ENCODE results near the gene PRR14. TPM values are rescaled to one million over a fixed set of nuclear protein-coding genes. Genes with fewer than 3 reads are reported as not detected.
"Not testable (repeated sequence)": the region's sequence is repeated elsewhere in the genome, so short reads cannot be mapped to it uniquely, and the experiment has no call there.

PRR14 gene
- total RNA-seq, 2 donors from 2014 or later, result 21.2 to 35.4 TPM

GRCh38 chr16:30633526-30633925 is 17.2 kb upstream of the PRR14 start:
- H3K36me3 Mint-ChIP-seq (ENCODE audit: low read depth), result no peaks in the 10 kb centered on the region
- H3K9me3 Mint-ChIP-seq, result no peaks in the 10 kb centered on the region
- peak overlapping the region; percentile 84 for H3K9ac ChIP-seq (ENCODE audit: extremely low read depth, low read length, poor library complexity, severe bottlenecking)
- H3K27me3 Mint-ChIP-seq (ENCODE audit: insufficient read depth), result peaks cover 9% of the 10 kb centered on the region
- no peak overlapping the region for H3K27ac Mint-ChIP-seq
- DNase-seq, result no peak
- H3K27me3 ChIP-seq (ENCODE audit: control insufficient read depth, insufficient read depth, low read length, poor library complexity, severe bottlenecking), result peaks cover 5% of the 10 kb centered on the region
- no peaks in the 10 kb centered on the region for H3K4me1 ChIP-seq (ENCODE audit: control insufficient read depth, insufficient read depth, low read length)
- no peaks in the 10 kb centered on the region for H3K36me3 ChIP-seq (ENCODE audit: control insufficient read depth, insufficient read depth, low read length)
- no peaks in the 10 kb centered on the region for H3K9me3 ChIP-seq (ENCODE audit: control insufficient read depth, low read length)
- H3K4me3 ChIP-seq (ENCODE audit: low read length), result peak overlapping the region; percentile 91
- WGBS, 2 experiments (ENCODE audit: insufficient coverage in 1 of 2, insufficient read length in 1 of 2), result 92 to 98% methylated on average over 10 to 13 of the region's 17 CpGs
- H3K27ac ChIP-seq (ENCODE audit: low read depth, low read length), result peak overlapping the region; percentile 3
- peaks cover 6% of the 10 kb centered on the region for H3K4me1 Mint-ChIP-seq
- peak overlapping the region; percentile 93 for H3K4me3 Mint-ChIP-seq
- TF ChIP-seq, protein P1, sequence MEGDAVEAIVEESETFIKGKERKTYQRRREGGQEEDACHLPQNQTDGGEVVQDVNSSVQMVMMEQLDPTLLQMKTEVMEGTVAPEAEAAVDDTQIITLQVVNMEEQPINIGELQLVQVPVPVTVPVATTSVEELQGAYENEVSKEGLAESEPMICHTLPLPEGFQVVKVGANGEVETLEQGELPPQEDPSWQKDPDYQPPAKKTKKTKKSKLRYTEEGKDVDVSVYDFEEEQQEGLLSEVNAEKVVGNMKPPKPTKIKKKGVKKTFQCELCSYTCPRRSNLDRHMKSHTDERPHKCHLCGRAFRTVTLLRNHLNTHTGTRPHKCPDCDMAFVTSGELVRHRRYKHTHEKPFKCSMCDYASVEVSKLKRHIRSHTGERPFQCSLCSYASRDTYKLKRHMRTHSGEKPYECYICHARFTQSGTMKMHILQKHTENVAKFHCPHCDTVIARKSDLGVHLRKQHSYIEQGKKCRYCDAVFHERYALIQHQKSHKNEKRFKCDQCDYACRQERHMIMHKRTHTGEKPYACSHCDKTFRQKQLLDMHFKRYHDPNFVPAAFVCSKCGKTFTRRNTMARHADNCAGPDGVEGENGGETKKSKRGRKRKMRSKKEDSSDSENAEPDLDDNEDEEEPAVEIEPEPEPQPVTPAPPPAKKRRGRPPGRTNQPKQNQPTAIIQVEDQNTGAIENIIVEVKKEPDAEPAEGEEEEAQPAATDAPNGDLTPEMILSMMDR (conservative IDR thresholded peaks at IDR 0.05), result no peak

DNA sequence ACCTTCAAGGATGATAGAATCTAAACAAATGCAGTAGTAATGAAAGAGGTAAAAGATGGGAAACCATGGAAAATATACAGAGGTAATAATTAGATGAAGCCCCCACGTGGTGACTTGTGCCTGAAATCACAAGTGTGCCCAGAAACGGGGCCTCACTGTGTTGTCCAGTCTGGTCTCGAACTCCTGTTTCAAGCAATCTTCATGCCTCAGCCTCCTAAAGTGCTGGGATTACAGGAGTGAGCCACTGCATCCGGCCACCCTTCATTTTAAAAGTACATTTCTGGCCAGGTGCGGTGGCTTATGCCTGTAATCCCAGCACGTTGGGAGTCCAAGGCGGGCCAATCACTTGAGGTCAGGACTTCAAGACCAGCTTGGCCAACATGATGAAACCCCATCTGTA is 14.2 kb upstream of the PRR14 start:
- no peaks in the 10 kb centered on the region for H3K4me1 ChIP-seq (ENCODE audit: control insufficient read depth, insufficient read depth, low read length)
- H3K4me1 Mint-ChIP-seq, result peaks cover 6% of the 10 kb centered on the region
- H3K36me3 ChIP-seq (ENCODE audit: control insufficient read depth, insufficient read depth, low read length), result no peaks in the 10 kb centered on the region
- no peak overlapping the region for H3K27ac ChIP-seq (ENCODE audit: low read depth, low read length)
- 86 to 94% methylated on average over 7 of the region's 7 CpGs for WGBS, 2 experiments (ENCODE audit: insufficient coverage in 1 of 2, insufficient read length in 1 of 2)
- no peak overlapping the region for H3K27ac Mint-ChIP-seq
- H3K4me3 ChIP-seq (ENCODE audit: low read length), result no peak overlapping the region
- H3K4me3 Mint-ChIP-seq, result no peak overlapping the region
- TF ChIP-seq, protein P1 (conservative IDR thresholded peaks at IDR 0.05), result no peak
- DNase-seq, result no peak
- H3K27me3 ChIP-seq (ENCODE audit: control insufficient read depth, insufficient read depth, low read length, poor library complexity, severe bottlenecking), result no peaks in the 10 kb centered on the region
- no peaks in the 10 kb centered on the region for H3K9me3 Mint-ChIP-seq
- H3K9me3 ChIP-seq (ENCODE audit: control insufficient read depth, low read length), result no peaks in the 10 kb centered on the region
- no peak overlapping the region for H3K9ac ChIP-seq (ENCODE audit: extremely low read depth, low read length, poor library complexity, severe bottlenecking)
- no peaks in the 10 kb centered on the region for H3K36me3 Mint-ChIP-seq (ENCODE audit: low read depth)
- H3K27me3 Mint-ChIP-seq (ENCODE audit: insufficient read depth), result peaks cover 6% of the 10 kb centered on the region

DNA sequence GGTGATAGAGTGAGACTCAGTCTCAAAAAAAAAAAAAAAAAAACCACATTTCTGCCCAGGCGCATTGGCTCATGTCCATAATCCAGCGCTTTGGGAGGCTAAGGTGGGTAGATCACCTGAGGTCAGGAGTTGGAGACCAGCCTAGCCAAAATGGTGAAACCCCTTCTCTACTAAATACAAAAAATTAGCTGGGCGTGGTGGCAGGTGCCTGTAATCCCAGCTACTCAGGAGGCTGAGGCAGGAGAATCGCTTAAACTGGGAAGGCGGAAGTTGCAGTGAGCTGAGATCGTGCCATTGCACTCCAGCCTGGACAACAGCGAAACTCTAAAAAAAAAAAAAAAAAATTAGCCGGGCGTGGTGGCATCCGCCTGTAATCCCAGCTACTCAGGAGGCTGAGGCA is 13.6 kb upstream of the PRR14 start:
- H3K4me1 Mint-ChIP-seq; H3K27ac Mint-ChIP-seq; H3K27ac ChIP-seq (ENCODE audit: low read depth, low read length); H3K9me3 ChIP-seq (ENCODE audit: control insufficient read depth, low read length); H3K9me3 Mint-ChIP-seq; H3K4me3 ChIP-seq (ENCODE audit: low read length); H3K27me3 ChIP-seq (ENCODE audit: control insufficient read depth, insufficient read depth, low read length, poor library complexity, severe bottlenecking); H3K9ac ChIP-seq (ENCODE audit: extremely low read depth, low read length, poor library complexity, severe bottlenecking); DNase-seq; H3K4me1 ChIP-seq (ENCODE audit: control insufficient read depth, insufficient read depth, low read length); H3K4me3 Mint-ChIP-seq; H3K36me3 ChIP-seq (ENCODE audit: control insufficient read depth, insufficient read depth, low read length); H3K27me3 Mint-ChIP-seq (ENCODE audit: insufficient read depth); H3K36me3 Mint-ChIP-seq (ENCODE audit: low read depth): not testable (repeated sequence)
- WGBS, 2 experiments (ENCODE audit: insufficient coverage in 1 of 2, insufficient read length in 1 of 2), result 94 to 100% methylated on average over 9 to 10 of the region's 10 CpGs

DNA sequence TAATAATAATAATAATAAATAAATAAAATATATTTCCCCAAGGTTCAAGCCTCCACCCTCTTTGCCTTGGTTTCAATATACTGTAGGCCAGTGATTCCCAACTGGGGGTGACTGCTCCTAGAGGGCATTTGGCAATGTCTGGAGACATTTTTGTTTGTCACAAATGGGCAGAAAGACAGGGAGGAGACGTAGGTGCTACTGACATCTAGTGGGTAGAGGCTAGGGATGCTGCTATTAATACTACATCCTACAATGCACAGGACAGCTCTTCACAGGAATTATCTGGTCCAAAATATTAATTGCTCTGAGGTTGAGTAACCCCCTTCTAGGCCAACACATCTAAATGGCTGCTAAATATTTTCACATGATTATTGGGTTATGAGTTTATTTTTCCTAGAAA is 12.8 kb upstream of the PRR14 start:
- Mint-ChIP-seq H3K9me3 (no peaks in the 10 kb centered on the region), H3K36me3 (ENCODE audit: low read depth) (no peaks in the 10 kb centered on the region), H3K27me3 (ENCODE audit: insufficient read depth) (peaks cover 6% of the 10 kb centered on the region), H3K27ac (no peak overlapping the region), H3K4me3 (no peak overlapping the region), H3K4me1 (peaks cover 6% of the 10 kb centered on the region)
- Histone ChIP-seq H3K27ac (ENCODE audit: low read depth, low read length) (no peak overlapping the region), H3K9ac (ENCODE audit: extremely low read depth, low read length, poor library complexity, severe bottlenecking) (no peak overlapping the region), H3K4me1 (ENCODE audit: control insufficient read depth, insufficient read depth, low read length) (no peaks in the 10 kb centered on the region), H3K9me3 (ENCODE audit: control insufficient read depth, low read length) (no peaks in the 10 kb centered on the region), H3K27me3 (ENCODE audit: control insufficient read depth, insufficient read depth, low read length, poor library complexity, severe bottlenecking) (no peaks in the 10 kb centered on the region), H3K36me3 (ENCODE audit: control insufficient read depth, insufficient read depth, low read length) (no peaks in the 10 kb centered on the region), H3K4me3 (ENCODE audit: low read length) (no peak overlapping the region)
- TF ChIP-seq, protein P1 (conservative IDR thresholded peaks at IDR 0.05), result peak; percentile 76
- peak; percentile 67 for DNase-seq
- 33% methylated on average over 1 of the region's 1 CpG; no CpG with 5 or more reads in 1 of the 2 experiments for WGBS, 2 experiments (ENCODE audit: insufficient coverage in 1 of 2, insufficient read length in 1 of 2)

Measured in endodermal cell (in vitro differentiated cells).